K562 (cell line): ENCODE measurements around the gene INSR.

Experiments
- CTCF ChIP-seq, 3 experiments: IDR thresholded peaks in 2 of 3; conservative IDR thresholded peaks in 1 of 3; 2 replicates each; pipeline ENCODE4 v1.5.1; 2011 to 2012; ENCODE audit warnings: low read length in 3 of 3, mild to moderate bottlenecking in 3 of 3, control low read depth in 2 of 3, improper control_type of control experiment in 1 of 3, inconsistent platforms in 1 of 3, low read depth in 1 of 3, mixed read lengths in 1 of 3, moderate library complexity in 1 of 3; ENCODE audit not compliant: insufficient read depth in 2 of 3
- CUX1 ChIP-seq: fragments of 200-800 bp; sonication (Bioruptor generic); IDR thresholded peaks from 2 replicates; pipeline ENCODE4 v1.6.1; 2016; ENCODE audit warnings: missing genetic modification characterization, missing compliant biosample characterization
- ZNF740 ChIP-seq, 3 experiments: fragments of 200-800 bp in 1 of 3; sonication (Bioruptor generic) in 1 of 3; sonication (generic) in 1 of 3; formaldehyde crosslinking in 1 of 3; IDR thresholded peaks; 2 replicates each; pipeline versions ENCODE4 v1.6.1 to v1.8.0; 2016 to 2022; ENCODE audit warnings: mild to moderate bottlenecking in 2 of 3, missing compliant biosample characterization in 2 of 3, missing genetic modification characterization in 2 of 3, missing genetic modification reagents in 1 of 3
- TF ChIP-seq, protein P1 (sequence below): fragments of 250-450 bp; sonication (Bioruptor Pico); IDR thresholded peaks from 2 replicates; pipeline ENCODE4 v1.8.0; 2022; ENCODE audit warnings: moderate library complexity, mild to moderate bottlenecking, inconsistent platforms

DNA sequence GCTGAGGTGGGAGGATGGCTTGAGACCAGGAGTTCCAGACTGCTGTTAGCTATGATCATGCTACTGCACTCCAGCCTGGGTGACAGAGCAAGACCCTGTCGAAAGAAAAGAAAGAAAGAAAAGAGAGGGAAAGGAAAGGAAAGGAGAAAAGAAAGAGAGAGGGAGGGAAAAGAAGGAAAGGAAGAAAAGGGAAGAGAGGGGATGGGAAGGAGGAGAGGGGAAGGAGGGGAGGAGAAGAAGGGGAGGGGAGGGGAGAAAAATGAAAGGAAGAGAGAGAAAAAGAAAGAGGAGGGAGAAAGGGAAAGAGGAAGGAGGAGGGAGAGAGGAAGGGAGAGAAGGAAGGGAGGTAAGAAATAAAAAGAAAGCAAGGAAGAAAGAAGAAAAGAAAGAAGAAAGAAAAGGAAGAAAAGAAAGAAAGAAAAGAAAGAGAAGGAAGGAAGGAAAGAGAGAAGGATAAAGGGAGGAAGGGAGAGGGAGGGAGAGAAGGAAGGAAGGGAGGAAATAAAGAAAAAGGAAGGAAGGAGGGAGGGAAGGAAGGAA is 44.1 kb downstream of the INSR start:
- TF ChIP-seq, protein P1, sequence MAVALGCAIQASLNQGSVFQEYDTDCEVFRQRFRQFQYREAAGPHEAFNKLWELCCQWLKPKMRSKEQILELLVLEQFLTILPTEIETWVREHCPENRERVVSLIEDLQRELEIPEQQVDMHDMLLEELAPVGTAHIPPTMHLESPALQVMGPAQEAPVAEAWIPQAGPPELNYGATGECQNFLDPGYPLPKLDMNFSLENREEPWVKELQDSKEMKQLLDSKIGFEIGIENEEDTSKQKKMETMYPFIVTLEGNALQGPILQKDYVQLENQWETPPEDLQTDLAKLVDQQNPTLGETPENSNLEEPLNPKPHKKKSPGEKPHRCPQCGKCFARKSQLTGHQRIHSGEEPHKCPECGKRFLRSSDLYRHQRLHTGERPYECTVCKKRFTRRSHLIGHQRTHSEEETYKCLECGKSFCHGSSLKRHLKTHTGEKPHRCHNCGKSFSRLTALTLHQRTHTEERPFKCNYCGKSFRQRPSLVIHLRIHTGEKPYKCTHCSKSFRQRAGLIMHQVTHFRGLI, result no peak
- TF ChIP-seq CUX1 (CRISPR knock-in tag) (no peak), CTCF (IDR thresholded peaks at IDR 0.05 in 2 of 3, conservative IDR thresholded peaks at IDR 0.05 in 1 of 3; ENCODE audit: insufficient read depth in 2 of 3, low read depth in 1 of 3, low read length in 3 of 3) (no peak), ZNF740 (CRISPR knock-in tag; IDR thresholded peaks at IDR 0.05) (no peak), ZNF740 (tag; IDR thresholded peaks at IDR 0.05) (no peak)
